Fibroblast of peridontal ligament (primary cell): ENCODE results near the gene MCU.
"Not testable (repeated sequence)": the region's sequence is repeated elsewhere in the genome, so short reads cannot be mapped to it uniquely, and the experiment has no call there.

Experiments used
- DNase-seq: peaks from one replicate; pipeline ENCODE4 v3.0.0-alpha.2; 2010; ENCODE audit errors: extremely low read depth

The MCU gene

DNA sequence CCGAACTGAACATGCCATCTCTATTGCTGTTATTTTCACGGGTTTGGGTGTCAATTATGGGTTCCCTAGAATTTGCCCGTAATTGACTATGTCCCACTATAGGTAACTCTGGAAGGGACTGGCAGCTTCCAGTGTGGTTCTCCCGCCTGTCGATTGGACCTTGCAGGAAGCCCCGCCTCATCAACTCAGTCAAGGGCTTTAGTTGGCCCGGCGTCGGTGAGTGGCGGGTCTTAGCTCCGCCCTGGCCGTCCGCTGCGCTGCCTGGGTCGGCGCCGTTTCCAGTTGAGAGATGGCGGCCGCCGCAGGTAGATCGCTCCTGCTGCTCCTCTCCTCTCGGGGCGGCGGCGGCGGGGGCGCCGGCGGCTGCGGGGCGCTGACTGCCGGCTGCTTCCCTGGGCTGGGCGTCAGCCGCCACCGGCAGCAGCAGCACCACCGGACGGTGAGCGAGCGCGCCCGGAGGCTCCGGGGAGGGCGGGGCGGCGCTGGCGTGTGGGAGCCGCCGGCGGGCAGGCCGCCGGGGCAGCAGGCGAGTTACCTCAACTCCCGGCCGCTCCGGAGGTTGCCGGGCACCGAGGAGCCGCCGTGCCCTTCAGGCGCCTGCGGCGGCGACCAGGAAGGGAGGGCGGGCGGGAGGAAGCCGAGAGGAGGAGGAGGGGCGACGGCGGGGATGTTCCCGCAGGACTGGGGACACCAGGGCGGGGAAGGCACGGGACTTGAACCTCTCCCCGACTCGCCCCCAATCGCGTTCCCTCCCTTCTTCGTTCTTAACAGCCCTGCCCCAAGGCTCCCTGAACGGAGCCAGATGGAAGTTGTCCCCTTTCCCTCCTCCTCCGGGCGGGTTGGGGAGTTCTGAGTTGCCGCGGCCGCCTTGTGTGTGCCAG lies at the start of gene MCU:
Gene MCU, plus strand, starts transcription at position 281 of the 881 bp plus-strand sequence. Its CDS starts 9 bp downstream, at position 290.
- peak; percentile 89 for DNase-seq

DNA sequence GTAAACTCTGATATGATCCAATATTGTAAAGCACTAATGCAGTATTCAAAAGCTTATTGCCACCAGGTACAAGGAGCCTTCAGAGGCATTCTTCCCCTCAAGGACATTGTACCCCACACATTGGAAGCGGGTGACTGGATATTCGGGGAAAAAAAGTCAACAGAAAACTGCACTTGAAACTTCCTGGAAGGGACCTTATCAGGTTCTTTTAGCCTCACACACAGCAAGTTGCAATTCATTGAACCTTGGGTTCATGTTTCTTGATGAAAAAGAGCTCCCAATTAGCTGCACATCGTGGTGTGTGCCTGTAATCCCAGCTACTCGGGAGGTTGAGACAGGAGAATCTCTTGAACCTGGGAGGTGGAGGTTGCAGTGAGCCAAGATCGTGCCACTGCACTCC lies 49.6 kb upstream of the MCU start:
- no peak for DNase-seq

GRCh38 chr10:72645263-72645858 lies 46.6 kb upstream of the MCU start:
- DNase-seq = no peak

DNA sequence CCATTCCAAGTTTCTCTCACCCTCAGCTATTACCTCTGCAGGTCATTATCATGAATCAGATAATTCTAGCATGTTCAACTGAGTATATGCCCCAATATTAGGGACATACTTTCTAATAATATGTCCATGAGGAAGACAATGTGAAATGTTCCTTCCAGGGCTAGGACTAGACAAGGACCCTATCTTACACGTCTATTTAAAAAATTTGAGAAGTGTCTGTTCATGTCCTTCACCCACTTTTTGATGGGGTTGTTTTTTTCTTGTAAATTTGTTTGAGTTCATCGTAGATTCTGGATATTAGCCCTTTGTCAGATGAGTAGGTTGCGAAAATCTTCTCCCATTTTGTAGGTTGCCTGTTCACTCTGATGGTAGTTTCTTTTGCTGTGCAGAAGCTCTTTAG lies 45.0 kb upstream of the MCU start:
- not testable (repeated sequence) for DNase-seq

GRCh38 chr10:72648301-72648700 lies 43.6 kb upstream of the MCU start:
- DNase-seq = no peak

GRCh38 chr10:72649291-72649690 lies 42.7 kb upstream of the MCU start:
- DNase-seq = no peak

DNA sequence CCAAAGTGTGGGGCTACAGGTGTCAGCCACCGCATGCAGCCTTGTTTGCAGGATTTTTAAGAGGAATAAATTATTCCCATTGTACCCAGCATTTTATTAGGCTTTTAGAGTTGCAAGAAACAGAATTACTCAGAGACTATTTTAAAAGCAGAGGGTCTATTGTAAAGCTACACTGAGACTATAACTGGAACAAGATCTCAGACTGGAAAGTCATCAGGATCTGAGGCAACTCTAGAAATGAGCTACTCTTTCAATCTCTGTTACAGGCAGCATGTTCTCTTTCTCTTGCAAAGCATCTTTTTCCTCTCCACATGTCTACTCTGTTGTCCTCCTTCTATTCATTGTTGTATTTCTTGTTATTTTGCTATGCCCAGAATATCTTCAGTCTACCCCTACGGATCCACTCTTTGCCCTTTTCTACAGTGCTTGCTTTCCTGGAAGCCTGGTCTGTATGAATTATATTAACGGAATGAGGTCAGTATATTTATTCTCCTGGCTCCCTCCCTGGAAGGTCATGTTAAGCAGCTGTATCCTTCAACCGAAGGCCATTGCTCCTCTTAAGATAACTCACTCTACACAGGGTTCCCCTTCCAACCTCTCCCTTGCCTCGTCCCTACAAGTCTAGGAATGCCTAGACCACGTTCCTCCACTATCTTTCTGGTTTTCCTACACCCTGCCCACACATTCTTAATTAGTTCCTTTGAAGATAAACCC lies 38.4 kb upstream of the MCU start:
- DNase-seq = no peak

DNA sequence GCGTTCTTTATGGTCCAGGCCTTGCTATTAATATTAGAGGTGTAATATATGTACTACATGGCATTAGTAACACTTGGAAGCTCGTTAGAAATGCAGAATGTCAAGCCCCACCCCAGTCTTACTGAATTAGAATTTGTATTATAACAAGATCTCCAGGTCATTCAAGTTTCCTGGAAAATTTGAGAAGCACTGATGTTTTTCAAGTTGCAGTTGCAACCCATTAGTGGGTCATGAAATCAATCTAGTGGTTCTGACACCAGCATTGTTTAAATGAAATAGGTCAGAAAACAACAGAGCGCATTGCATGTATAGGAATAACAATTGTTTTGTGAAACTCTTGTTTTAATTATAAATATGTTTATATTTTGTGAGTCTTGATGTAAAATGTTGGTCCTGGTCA lies 37.2 kb upstream of the MCU start:
- no peak for DNase-seq

DNA sequence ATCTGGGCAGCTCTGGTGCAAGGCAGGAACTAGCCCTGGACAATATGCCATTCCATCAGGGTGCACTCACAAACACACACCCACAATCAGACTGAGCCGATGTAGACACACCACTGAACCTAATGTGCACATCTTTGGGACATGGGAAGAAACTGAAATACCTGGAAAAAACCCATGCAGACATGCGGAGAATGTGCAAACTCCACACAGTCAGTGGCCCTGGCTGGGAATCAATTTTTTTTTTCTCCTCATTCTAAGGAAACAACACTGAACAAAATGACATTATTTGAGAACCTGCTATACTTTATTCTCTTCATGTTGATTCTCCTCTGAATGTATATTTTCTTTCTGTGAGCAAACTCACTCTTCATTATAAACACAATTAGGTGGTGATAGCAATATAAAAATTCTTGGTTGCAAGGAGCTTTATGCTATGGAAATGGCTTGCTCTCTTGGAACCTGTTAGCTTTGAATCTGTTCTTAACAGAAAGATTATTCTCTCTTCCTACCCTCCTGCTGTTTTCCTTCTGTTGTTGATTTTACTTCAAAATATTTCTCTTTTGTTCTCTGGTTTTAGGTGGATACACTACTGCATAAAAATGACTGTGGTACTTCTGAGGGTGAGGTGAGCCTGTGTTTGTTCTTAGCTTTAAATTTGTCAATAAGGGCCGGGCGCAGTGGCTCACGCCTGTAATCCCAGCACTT lies 33.1 kb upstream of the MCU start:
- no peak for DNase-seq

GRCh38 chr10:72659694-72660093 lies 32.2 kb upstream of the MCU start:
- DNase-seq = no peak

DNA sequence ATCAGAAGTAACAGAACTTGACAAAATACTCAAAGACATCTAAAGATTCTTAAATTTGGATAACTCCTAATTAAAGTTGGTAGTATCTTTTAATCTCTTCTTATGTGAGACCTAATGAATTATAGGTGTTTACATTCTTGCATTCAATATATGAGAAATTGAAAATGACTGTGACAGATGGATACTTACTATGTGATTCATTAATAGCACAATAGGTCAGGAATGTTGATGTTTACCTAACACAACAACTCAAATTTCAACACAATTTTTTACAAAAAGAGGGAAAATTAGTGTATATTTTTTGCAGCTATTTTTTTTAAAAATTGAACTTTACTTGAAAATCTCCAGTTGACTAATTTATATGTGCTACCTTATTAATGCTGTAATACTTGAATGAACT lies 31.7 kb upstream of the MCU start:
- no peak for DNase-seq

DNA sequence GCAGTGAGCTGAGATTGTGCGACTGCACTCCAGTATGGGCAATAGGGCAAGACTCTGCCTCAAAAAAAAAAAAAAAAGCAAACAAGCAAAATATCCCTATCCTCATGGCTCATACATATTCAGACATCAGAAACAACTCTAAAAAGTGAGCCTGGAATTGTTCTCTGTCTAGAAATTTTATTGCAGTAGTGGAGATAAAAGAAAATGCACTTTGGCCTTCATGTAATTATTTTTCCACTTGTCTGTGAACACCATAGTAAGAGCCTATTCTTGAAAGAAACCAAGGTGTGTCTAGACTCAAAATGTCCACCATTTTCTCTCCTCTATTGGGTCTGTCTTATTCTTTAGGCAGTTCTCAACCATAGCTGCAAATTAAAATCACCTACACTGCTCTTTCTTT lies 30.5 kb upstream of the MCU start:
- no peak for DNase-seq

GRCh38 chr10:72663971-72664370 lies 28.0 kb upstream of the MCU start:
- DNase-seq = no peak

DNA sequence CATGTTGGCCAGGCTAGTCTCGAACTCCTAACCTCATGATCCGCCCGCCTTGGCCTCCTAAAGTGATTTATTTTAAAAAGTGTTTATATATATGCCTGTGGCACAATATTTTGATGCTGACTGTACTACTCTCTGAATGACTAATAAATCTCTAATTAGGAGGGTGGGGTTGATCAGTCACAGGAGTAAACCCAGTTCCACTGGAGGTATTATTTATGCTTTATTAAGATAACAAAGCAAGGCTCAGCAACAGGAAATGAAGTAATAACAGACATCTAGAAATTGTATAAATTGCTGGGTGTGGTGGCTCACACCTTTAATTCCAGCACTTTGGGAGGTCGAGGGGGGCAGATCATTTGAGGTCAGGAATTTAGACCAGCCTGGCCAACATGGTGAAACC lies 26.0 kb upstream of the MCU start:
- peak; percentile 11 for DNase-seq

DNA sequence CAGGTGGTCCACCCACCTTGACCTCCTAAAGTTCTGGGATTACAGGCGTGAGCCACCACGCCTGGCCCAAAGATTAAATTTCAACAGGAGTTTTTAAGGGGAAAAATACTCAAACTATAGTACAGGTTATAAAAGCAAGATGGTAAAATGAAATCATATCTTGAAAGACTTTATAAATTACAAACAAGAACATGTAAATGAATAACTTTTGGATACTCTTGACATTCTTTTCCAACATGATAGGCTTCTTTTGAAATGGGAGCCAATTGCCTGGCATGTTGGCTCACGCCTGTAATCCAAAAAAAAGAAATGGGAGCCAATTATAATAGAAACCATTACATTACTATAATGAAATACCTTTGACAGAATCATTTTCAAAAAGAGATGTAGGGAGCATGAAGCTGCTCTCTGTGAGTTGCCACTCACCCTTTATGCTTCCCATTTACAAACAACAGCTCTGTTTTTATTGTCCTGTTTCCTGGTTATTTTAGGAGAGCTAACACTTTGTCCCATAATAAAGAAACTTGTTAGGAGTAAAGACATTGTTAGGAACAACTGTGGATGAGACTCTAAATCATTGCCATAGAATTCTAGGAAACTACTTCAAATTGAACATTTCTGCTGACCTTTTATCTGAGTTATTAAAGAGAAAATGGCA lies 24.6 kb upstream of the MCU start:
- no peak for DNase-seq

GRCh38 chr10:72673280-72673679 lies 18.7 kb upstream of the MCU start:
- DNase-seq = no peak

DNA sequence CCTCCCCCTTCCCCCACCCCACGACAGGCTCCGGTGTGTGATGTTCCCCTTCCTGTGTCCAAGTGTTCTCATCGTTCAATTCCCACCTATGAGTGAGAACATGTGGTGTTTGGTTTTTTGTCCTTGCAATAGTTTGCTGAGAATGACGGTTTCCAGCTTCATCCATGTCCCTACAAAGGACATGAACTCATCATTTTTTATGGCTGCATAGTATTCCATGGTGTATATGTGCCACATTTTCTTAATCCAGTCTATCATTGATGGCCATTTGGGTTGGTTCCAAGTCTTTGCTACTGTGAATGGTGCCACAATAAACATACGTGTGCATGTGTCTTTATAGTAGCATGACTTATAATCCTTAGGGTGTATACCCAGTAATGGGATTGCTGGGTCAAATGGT lies 17.8 kb upstream of the MCU start:
- DNase-seq = not testable (repeated sequence)

- no peak for DNase-seq
These were observed 12.1 kb upstream of the MCU start for GRCh38 chr10:72679838-72680241.

DNA sequence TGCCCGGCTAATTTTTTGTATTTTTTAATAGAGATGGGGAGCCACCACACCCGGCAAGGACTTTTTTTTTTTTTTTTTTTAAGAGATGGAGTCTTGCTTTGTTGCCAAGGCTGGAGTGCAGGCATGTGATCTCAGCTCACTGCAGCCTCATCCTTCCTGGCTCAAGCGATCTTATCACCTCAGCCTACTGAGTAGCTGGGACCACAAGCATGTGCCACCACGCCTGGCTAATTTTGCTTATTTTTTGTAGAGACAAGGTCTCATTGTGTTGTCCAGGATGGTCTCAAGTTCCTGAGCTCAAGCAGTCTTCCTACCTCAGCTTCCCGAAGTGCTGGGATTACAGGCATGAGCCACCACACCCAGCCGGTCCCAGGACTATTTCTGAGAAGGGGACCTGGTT lies 9.3 kb upstream of the MCU start:
- no peak for DNase-seq

DNA sequence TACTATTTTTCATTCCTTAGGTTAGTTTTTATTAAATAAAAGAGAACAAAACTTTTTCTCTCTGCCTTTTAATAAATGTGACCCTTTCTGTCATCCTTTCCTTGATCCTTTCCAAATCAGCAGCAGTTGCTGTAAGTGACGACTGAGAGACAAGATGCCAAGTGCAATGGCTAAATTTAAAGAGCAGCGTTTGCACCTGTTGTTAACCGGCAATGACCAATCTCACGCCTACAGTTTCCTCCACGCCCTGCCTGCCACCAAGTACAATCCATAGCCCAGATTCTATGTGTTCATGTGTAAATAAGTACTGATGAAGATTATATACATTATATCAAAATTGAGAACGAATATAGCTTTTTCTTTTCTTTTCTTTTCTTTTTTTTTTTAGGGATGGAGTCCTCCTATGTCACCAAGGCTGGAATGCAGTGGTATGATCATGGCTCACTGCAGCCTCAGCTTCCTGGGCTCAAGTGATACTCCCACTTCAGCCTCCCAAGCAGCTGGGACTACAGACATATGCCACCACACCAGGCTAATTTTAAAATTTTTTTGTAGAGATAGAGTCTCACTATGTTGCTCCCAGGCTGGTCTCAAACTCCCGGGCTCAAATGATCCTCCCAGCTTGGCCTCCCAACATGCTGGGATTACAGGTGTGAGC lies 6.5 kb upstream of the MCU start:
- DNase-seq = no peak

DNA sequence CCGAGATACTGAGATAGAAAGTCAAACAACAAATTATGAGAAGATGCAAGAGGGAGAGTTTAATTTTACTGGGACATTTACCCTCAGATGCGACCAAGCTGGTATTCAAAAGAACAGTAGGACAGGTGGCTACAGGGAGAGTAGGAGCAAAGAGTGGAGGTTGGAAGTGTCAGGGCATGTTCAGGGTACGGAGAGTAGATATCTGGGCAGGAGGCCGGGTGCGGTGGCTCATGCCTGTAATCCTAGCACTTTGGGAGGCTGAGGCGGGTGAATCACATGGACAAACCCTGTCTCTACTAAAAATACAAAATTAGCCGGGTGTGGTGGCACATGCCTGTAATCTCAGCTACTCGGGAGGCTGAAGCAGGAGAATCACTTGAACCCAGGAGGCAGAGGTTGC lies 5.5 kb upstream of the MCU start:
- not testable (repeated sequence) for DNase-seq
